B cell (primary cell): ENCODE results near the gene POLR3GL. TPM values are rescaled to one million over a fixed set of nuclear protein-coding genes. Genes with fewer than 3 reads are reported as not detected.

Experiments used
- ATAC-seq: fragments of 200-7000 bp; cut with Tn5 transposase; one replicate; pipeline ENCODE4 v1.10.0; 2021; ENCODE audit warnings: low read depth, mild to moderate bottlenecking, moderate number of reproducible peaks, moderate library complexity
- CTCF ChIA-PET: fragments of 350-600 bp; sonication (Branson Sonifier 250); formaldehyde crosslinking; loops from one replicate; lab custom pipeline; 2021; ENCODE audit warnings: antibody characterized with exemption, inconsistent platforms; lab: Charles Lee
- POLR2A ChIA-PET: fragments of 350-600 bp; sonication (Branson Sonifier 250); formaldehyde crosslinking; loops from one replicate; lab custom pipeline; 2021; ENCODE audit warnings: antibody characterized with exemption; lab: Charles Lee
- DNase-seq: peaks from one replicate; pipeline ENCODE4 v3.0.0; 2013
- H2AFZ ChIP-seq: 2 replicates; pipeline ENCODE4 v1.6.1; 2012; ENCODE audit warnings: mild to moderate bottlenecking, low read depth, low read length; ENCODE audit not compliant: insufficient read depth, poor library complexity, severe bottlenecking
- H3K27ac ChIP-seq, 2 donors: 1 replicate in 1 of 2; 2 replicates in 1 of 2; pipeline ENCODE4 v1.5.1; 2012 to 2013; ENCODE audit warnings: low read length in 2 of 2, mild to moderate bottlenecking in 2 of 2, moderate library complexity in 1 of 2
- H3K27me3 ChIP-seq, 4 experiments: fragments of 200-600 bp in 1 of 4; sonication (generic) in 1 of 4; replicated peaks in 1 of 4; 1 replicate in 2 of 4; 2 replicates in 2 of 4; pipeline versions ENCODE4 v1.6.1 to v1.7.0; 2013 to 2016; ENCODE audit warnings: low read length in 3 of 4, mild to moderate bottlenecking in 2 of 4, mixed read lengths in 1 of 4, moderate library complexity in 1 of 4; ENCODE audit not compliant: insufficient read depth in 4 of 4, control insufficient read depth in 3 of 4; ENCODE audit errors: control extremely low read depth in 1 of 4
- H3K36me3 ChIP-seq, 2 experiments: replicated peaks in 1 of 2; 1 replicate in 1 of 2; 2 replicates in 1 of 2; pipeline versions ENCODE4 v1.6.1 to v1.7.1; 2013; ENCODE audit warnings: low read length in 1 of 2; ENCODE audit not compliant: insufficient read depth in 2 of 2, control insufficient read depth in 1 of 2; ENCODE audit errors: control extremely low read depth in 1 of 2, extremely low read depth in 1 of 2
- H3K4me1 ChIP-seq, 2 donors: fragments of 200-600 bp in 1 of 2; sonication (generic) in 1 of 2; 1 replicate in 1 of 2; 2 replicates in 1 of 2; pipeline versions ENCODE4 v1.5.1 to v1.6.1; 2013 to 2017; ENCODE audit warnings: low read length in 2 of 2; ENCODE audit not compliant: control insufficient read depth in 2 of 2, insufficient read depth in 2 of 2
- H3K4me2 ChIP-seq: replicated peaks from 2 replicates; pipeline ENCODE3; 2012; ENCODE audit warnings: mild to moderate bottlenecking, low read depth, low read length; ENCODE audit not compliant: poor library complexity, severe bottlenecking
- H3K4me3 ChIP-seq, 5 experiments: fragments of 200-600 bp in 1 of 5; sonication (generic) in 1 of 5; 1 replicate in 3 of 5; 2 replicates in 2 of 5; pipeline versions ENCODE4 v1.5.1 to v1.7.0; 2011 to 2016; ENCODE audit warnings: low read length in 4 of 5, mild to moderate bottlenecking in 4 of 5, low read depth in 2 of 5, control low read depth in 1 of 5, moderate library complexity in 1 of 5; ENCODE audit not compliant: insufficient read depth in 1 of 5; ENCODE audit errors: control extremely low read depth in 1 of 5, extremely low read depth in 1 of 5
- H3K79me2 ChIP-seq: fragments of 200-600 bp; sonication (generic); one replicate; pipeline ENCODE4 v1.6.0; 2016; ENCODE audit warnings: low read length; ENCODE audit not compliant: control insufficient read depth, insufficient read depth
- H3K9ac ChIP-seq: fragments of 200-600 bp; sonication (generic); 2 replicates; pipeline ENCODE4 v1.6.1; 2017; ENCODE audit warnings: mild to moderate bottlenecking, low read length, moderate library complexity
- H3K9me3 ChIP-seq, 3 donors: one replicate each; pipeline versions ENCODE4 v1.6.1 to v1.7.1; 2013; ENCODE audit warnings: low read length in 2 of 3; ENCODE audit not compliant: control insufficient read depth in 2 of 3, insufficient read depth in 1 of 3; ENCODE audit errors: control extremely low read depth in 1 of 3
- H4K20me1 ChIP-seq: 2 replicates; pipeline ENCODE4 v1.6.0; 2012; ENCODE audit warnings: mild to moderate bottlenecking, low read length; ENCODE audit not compliant: insufficient read depth, control insufficient read depth, poor library complexity, severe bottlenecking
- H3K27ac Mint-ChIP-seq: one replicate; pipeline ENCODE4 v1.8.0; 2021; ENCODE audit warnings: mixed read lengths
- H3K27me3 Mint-ChIP-seq: one replicate; pipeline ENCODE4 v1.8.0; 2021; ENCODE audit warnings: mixed read lengths
- H3K4me1 Mint-ChIP-seq: one replicate; pipeline ENCODE4 v1.8.0; 2021; ENCODE audit warnings: mixed read lengths
- H3K4me3 Mint-ChIP-seq: one replicate; pipeline ENCODE4 v1.8.0; 2021; ENCODE audit warnings: mixed read lengths
- H3K9me3 Mint-ChIP-seq: one replicate; pipeline ENCODE4 v1.8.0; 2022; ENCODE audit warnings: mixed read lengths; ENCODE audit not compliant: insufficient read depth
- EZH2 ChIP-seq: IDR thresholded peaks from 2 replicates; pipeline ENCODE4 v1.6.1; 2012; ENCODE audit warnings: borderline replicate concordance, low read depth, mild to moderate bottlenecking, moderate library complexity, low read length; ENCODE audit not compliant: insufficient read depth, poor library complexity, severe bottlenecking
- WGBS: methylation state at CpG from one replicate; pipeline ENCODE4 v1.1.5; 2013; ENCODE audit warnings: missing lambda C conversion rate; ENCODE audit not compliant: insufficient coverage; 5-methylcytosine and 5-hydroxymethylcytosine counted together
- intact Hi-C: fragments of 100-400 bp; cut with micrococcal nuclease; formaldehyde crosslinking; loops from one replicate; pipeline ENCODE4 v1.10.0; 2022
- polyA plus RNA-seq: library from polyadenylated mRNA; depleted of rRNA; stranded (reverse); fragments of >200 nt; gene quantifications from 2 replicates; pipeline ENCODE4 v1.2.3, GENCODE V29; 2012
- total RNA-seq, 2 donors: library from RNA; stranded (reverse); fragments of 120-200 nt in 1 of 2; gene quantifications; 1 replicate in 1 of 2; 2 replicates in 1 of 2; pipeline versions ENCODE4 v1.2.3 to v1.2.4, GENCODE V29; 2013 to 2022
- TF ChIP-seq, protein P1 (sequence below): fragments of 200-600 bp; IDR thresholded peaks from one replicate; pipeline ENCODE4 v1.8.0; 2022; ENCODE audit warnings: antibody characterized with exemption, mild to moderate bottlenecking

Gene POLR3GL
- total and polyA plus RNA-seq, 2 donors (not counting 1 experiment from before 2014, with no cell fraction given): 17.6 to 33.3 TPM

DNA sequence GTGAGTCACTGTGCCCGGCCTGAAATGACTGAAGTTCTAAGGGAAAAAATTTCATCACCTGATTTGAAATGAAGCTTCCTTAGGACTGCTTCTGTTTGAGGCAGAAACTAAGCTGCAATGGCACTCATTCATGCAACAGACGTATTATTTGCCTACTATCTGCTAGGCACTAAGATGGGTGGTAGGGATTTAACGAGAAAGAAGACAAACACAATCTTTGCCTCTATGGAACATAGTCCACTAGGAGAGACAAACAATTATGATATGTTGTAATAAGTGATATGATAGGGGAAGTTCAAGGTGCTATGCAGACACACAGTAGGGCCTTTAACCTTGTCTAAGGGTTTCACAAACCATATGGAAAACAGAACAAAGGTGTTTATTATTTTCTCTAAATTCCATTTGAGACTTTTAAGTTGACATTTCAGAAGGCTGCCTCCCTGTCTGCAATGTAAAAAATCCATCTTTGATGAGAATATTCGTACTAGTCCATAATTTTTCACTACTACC lies 18.0 kb upstream of the POLR3GL start:
- H3K27me3 Mint-ChIP-seq: no peaks in the 10 kb centered on the region
- no peak for DNase-seq
- Histone ChIP-seq H3K27ac (no peak overlapping the region), H3K4me3 (no peak overlapping the region), H3K36me3 (peaks cover 3 to 27% of the 10 kb centered on the region in 2 experiments), H3K9me3 (no peaks in the 10 kb centered on the region), H3K9ac (no peak overlapping the region), H2AFZ (no peak overlapping the region), H3K4me2 (no peak overlapping the region), H4K20me1 (no peaks in the 10 kb centered on the region), H3K79me2 (peaks cover 29% of the 10 kb centered on the region), H3K4me1 (no peaks in the 10 kb centered on the region), H3K27me3 (no peaks in the 10 kb centered on the region)
- WGBS: 88% methylated on average over 1 of the region's 4 CpGs
- peaks cover 3% of the 10 kb centered on the region for H3K4me1 Mint-ChIP-seq
- ChIA-PET POLR2A (no interaction called here), CTCF (no interaction called here)
- H3K9me3 Mint-ChIP-seq: no peaks in the 10 kb centered on the region
- intact Hi-C loops: no loop called here
- ATAC-seq: no peak
- H3K4me3 Mint-ChIP-seq: no peak overlapping the region
- no peak overlapping the region for H3K27ac Mint-ChIP-seq
- TF ChIP-seq, protein P1, sequence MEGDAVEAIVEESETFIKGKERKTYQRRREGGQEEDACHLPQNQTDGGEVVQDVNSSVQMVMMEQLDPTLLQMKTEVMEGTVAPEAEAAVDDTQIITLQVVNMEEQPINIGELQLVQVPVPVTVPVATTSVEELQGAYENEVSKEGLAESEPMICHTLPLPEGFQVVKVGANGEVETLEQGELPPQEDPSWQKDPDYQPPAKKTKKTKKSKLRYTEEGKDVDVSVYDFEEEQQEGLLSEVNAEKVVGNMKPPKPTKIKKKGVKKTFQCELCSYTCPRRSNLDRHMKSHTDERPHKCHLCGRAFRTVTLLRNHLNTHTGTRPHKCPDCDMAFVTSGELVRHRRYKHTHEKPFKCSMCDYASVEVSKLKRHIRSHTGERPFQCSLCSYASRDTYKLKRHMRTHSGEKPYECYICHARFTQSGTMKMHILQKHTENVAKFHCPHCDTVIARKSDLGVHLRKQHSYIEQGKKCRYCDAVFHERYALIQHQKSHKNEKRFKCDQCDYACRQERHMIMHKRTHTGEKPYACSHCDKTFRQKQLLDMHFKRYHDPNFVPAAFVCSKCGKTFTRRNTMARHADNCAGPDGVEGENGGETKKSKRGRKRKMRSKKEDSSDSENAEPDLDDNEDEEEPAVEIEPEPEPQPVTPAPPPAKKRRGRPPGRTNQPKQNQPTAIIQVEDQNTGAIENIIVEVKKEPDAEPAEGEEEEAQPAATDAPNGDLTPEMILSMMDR: no peak
- TF ChIP-seq EZH2: no peak

DNA sequence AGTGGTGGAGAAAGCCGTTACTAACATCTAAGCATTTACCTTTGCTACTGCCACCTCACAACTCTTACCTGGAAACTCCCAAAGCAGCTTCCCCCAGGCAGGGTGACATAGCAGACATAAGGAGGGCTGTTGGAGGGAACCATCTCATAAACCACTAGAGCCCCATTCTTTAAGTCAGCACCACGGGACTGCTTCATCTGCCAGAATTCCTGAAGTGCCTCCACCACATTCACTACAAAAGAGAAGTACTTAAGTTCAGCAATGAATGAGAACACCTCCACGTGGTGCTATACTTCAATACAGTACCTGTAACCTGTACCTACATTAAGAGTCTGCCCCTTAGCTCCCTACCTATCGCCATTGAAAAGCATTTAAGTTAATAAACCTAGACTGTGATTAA lies 16.9 kb upstream of the POLR3GL start:
- H3K4me1 Mint-ChIP-seq: peaks cover 8% of the 10 kb centered on the region
- TF ChIP-seq EZH2: no peak
- TF ChIP-seq, protein P1: no peak
- no peaks in the 10 kb centered on the region for H3K27me3 Mint-ChIP-seq
- no peak overlapping the region for H3K27ac ChIP-seq
- ATAC-seq (no peak), DNase-seq (no peak)
- H3K36me3 ChIP-seq: peaks cover 3 to 25% of the 10 kb centered on the region in 2 experiments
- no peak overlapping the region for H3K9ac ChIP-seq
- ChIA-PET POLR2A (interaction anchor here (0.8 kb wide), 1 partner anchor 20 kb away, joined by 3 read pairs; the partner anchor contains the start of gene RBM8A), CTCF (no interaction called here)
- intact Hi-C loops: no loop called here
- no peaks in the 10 kb centered on the region for H3K27me3 ChIP-seq
- WGBS: 100% methylated on average over 2 of the region's 4 CpGs
- H2AFZ ChIP-seq: no peak overlapping the region
- no peaks in the 10 kb centered on the region for H3K9me3 Mint-ChIP-seq
- no peaks in the 10 kb centered on the region for H3K9me3 ChIP-seq
- no peaks in the 10 kb centered on the region for H3K4me1 ChIP-seq
- H3K4me3 ChIP-seq: no peak overlapping the region
- no peaks in the 10 kb centered on the region for H4K20me1 ChIP-seq
- no peak overlapping the region for H3K4me3 Mint-ChIP-seq
- H3K4me2 ChIP-seq: no peak overlapping the region
- no peak overlapping the region for H3K27ac Mint-ChIP-seq
- peaks cover 38% of the 10 kb centered on the region for H3K79me2 ChIP-seq
